ENCODE data around the gene TRPV3. TPM values are rescaled to one million over a fixed set of nuclear protein-coding genes. Genes with fewer than 3 reads are reported as not detected.
"Not testable (repeated sequence)": the region's sequence is repeated elsewhere in the genome, so short reads cannot be mapped to it uniquely, and the experiment has no call there.

Gene TRPV3
- total RNA-seq, 3 donors from 2014 or later = 7.7 to 17.8 (median 8.6) TPM

DNA sequence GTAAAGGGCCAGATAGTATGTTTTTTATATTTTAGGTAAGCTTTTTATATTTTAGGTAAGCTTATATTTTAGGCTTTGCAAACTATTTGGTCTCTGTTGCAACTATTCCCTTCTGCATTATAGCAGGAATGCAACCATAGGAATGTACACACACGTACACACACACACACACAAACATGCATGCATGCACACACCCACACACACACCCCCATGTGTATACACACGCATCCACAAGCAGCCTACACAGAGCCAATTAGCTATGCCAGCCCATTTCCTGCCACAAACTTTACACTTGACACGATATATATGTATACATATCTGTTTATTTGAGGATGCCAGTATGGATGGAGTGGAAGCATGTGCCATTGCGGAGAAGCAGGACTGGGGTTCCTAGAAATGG is 7.5 kb upstream of the TRPV3 start:
- H3K36me3 ChIP-seq (ENCODE audit: low read depth) = no peaks in the 10 kb centered on the region
- H3K9me3 ChIP-seq = no peaks in the 10 kb centered on the region
- no peak for ATAC-seq
- no peaks in the 10 kb centered on the region for H3K4me1 ChIP-seq (ENCODE audit: low read depth)
- TF ChIP-seq, protein P1, sequence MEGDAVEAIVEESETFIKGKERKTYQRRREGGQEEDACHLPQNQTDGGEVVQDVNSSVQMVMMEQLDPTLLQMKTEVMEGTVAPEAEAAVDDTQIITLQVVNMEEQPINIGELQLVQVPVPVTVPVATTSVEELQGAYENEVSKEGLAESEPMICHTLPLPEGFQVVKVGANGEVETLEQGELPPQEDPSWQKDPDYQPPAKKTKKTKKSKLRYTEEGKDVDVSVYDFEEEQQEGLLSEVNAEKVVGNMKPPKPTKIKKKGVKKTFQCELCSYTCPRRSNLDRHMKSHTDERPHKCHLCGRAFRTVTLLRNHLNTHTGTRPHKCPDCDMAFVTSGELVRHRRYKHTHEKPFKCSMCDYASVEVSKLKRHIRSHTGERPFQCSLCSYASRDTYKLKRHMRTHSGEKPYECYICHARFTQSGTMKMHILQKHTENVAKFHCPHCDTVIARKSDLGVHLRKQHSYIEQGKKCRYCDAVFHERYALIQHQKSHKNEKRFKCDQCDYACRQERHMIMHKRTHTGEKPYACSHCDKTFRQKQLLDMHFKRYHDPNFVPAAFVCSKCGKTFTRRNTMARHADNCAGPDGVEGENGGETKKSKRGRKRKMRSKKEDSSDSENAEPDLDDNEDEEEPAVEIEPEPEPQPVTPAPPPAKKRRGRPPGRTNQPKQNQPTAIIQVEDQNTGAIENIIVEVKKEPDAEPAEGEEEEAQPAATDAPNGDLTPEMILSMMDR (IDR thresholded peaks at IDR 0.05) = no peak
- H3K4me3 ChIP-seq = no peak overlapping the region
- DNase-seq = no peak
- intact Hi-C loops (cut with DNase I, micrococcal nuclease) = no loop called here

DNA sequence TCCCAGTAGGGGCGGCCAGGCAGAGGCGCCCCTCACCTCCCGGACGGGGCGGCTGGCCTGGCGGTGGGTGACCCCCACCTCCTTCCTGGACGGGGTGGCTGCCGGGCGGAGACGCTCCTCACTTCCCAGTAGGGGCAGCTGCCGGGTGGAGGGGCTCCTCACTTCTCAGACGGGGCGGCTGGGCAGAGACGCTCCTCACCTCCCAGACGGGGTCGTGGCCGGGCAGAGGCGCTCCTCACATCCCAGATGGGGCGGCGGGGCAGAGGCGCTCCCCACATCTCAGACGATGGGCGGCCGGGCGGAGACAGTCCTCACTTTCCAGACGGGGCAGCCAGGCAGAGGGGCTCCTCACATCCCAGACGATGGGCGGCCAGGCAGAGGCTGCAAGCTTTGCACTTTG is 6.6 kb upstream of the TRPV3 start:
- DNase-seq; H3K4me3 ChIP-seq; intact Hi-C loops (cut with DNase I, micrococcal nuclease); H3K9me3 ChIP-seq; ATAC-seq; H3K36me3 ChIP-seq (ENCODE audit: low read depth); H3K4me1 ChIP-seq (ENCODE audit: low read depth): not testable (repeated sequence)

DNA sequence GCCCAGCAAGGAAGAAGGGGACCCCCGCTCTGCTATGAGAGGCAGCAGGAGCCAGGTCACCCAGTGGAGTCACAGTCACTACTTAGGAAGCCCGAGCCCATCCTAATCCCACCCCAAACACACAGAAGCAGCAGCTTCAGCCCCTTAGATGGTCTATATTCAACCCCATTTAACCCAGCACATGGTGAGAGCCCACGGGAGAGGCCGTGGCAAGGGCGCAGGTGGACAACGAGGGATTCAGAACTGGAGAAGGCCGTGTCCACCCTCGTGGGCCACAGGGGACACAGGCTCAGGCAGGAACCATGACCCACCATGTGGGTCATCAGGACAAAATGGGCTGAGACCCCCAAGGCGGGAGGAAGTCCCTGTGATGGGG is 1.6 kb upstream of the TRPV3 start:
- Histone ChIP-seq H3K4me3 (no peak overlapping the region), H3K9me3 (no peaks in the 10 kb centered on the region), H3K36me3 (ENCODE audit: low read depth) (no peaks in the 10 kb centered on the region), H3K4me1 (ENCODE audit: low read depth) (peaks cover 18% of the 10 kb centered on the region)
- TF ChIP-seq, protein P1 (IDR thresholded peaks at IDR 0.05) = no peak
- no peak for DNase-seq
- intact Hi-C loops (cut with DNase I, micrococcal nuclease) = no loop called here
- no peak for ATAC-seq

DNA sequence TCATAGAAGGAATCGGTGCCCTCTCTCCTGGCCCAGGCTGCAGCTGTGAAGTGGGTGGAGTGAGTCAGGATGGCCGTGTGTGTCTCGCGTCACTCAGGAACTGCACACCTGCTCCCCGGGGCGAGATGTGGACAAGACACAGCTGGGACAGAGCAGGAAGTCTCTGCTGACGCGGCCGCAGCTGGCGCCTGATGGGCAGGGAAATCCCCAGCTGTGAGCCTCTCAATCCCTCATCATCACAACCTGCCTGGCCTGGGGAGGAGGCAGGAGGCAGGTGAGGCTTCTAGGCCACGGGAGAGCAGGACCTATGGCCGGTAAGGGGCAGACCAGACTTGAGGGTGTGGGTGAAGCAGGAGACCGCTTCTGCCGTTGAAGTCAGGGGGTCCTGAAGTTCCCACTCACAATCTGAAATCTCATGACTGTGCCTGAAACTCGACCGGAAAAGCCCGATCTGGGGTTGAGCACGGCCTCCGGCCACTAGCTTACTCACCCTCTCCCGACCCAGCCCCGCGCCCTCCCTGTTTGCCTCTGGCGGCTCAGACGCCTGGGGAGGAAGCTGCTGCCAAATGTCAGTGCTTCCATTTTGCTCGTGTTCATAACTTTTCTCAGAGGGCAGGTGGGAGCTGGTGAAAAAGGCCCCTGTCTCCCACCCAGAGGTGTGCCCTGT is 1.1 kb upstream of the TRPV3 start:
- Histone ChIP-seq H3K4me1 (ENCODE audit: low read depth) (peaks cover 18% of the 10 kb centered on the region), H3K9me3 (no peaks in the 10 kb centered on the region), H3K4me3 (no peak overlapping the region), H3K36me3 (ENCODE audit: low read depth) (no peaks in the 10 kb centered on the region)
- ATAC-seq = peak; percentile 82
- TF ChIP-seq, protein P1 (IDR thresholded peaks at IDR 0.05) = no peak
- DNase-seq = peak; percentile 74 to 85 (median 81)
- intact Hi-C loops (cut with DNase I, micrococcal nuclease) = no loop called here

DNA sequence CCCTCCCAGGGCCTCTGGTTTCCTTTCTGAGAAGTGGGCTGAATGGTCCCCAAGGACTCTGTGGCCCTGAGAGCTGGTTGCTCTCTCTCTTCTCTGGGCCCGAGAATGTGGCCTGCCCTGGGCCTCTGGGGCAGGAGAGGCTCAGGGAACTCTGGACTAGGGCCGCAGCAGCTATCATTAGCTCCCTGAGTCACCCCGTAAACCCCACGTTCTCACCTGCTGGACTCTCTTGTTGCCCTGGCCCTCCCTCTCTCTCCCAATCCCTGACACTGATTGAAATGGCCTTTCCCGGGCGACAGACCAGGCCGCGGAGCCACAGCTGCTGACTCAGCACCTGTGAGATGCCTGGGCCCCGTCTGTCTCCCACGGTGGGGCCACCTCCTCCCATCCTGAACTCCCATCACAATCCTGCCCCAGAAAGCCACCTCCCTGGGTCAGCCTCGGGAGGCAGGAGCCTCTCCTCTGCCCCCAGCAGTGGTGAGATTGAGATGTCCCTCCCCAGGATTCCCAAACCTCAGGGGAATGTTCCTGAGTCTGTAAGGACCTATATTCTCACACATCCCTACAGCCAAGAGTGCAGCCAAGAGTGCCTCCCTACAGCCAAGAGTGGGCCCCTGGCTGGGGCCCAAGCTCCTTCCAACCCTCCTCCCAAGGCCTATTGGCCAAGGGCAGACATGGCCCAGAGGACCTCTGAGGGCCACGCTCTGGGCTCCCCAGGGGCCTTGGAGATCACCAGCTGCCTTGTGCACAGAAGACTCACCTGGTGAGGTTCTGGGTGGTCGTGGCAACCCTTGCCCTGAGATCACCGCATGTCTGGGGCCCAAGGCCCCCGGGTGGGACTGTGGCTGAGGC is 470 bp downstream of the TRPV3 start:
- peak in 1 of 3 donors; percentile 40 for DNase-seq
- intact Hi-C loops (cut with DNase I, micrococcal nuclease) = no loop called here
- TF ChIP-seq, protein P1 (IDR thresholded peaks at IDR 0.05) = no peak

DNA sequence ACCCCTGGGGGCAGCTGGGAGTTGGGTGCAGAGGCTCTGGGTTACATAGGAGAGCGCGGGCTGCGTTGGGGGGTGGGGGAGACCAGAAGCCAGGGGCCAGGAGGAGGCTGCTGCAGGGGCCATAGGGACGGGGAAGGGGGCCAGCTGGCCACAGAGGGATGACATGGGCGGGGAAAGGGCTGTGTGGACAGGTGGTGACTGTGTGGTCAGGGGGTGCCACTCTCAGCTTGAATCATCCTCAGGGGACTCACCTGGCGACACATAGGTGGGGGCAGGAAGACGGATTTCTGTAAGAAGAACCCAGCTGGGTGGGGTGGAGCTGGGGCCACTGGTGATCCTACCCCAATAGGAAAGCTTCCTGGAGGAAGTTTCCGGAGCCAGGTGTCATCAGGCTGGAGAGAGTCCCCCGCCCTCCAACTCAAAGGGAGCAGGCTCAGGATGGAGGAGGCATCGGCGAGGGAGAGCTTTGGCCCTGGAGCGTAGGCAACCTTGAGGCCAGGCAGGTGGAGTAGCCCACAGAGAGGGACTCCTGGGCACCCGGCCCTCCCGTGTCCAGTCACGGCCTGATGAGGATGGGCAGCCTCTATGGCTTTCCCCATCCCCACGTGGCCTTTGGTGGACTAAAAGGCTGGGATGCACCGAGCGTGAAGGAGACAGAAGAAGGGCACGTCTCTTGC is 1.2 kb downstream of the TRPV3 start:
- peaks cover 21% of the 10 kb centered on the region for H3K4me1 ChIP-seq (ENCODE audit: low read depth)
- H3K4me3 ChIP-seq = no peak overlapping the region
- intact Hi-C loops (cut with DNase I, micrococcal nuclease) = no loop called here
- ATAC-seq = no peak
- H3K9me3 ChIP-seq = no peaks in the 10 kb centered on the region
- TF ChIP-seq, protein P1 (IDR thresholded peaks at IDR 0.05) = no peak
- H3K36me3 ChIP-seq (ENCODE audit: low read depth) = no peaks in the 10 kb centered on the region
- peak in 1 of 3 donors; percentile 31 for DNase-seq

More for the DNA sequence above, 470 bp downstream of the TRPV3 start:
- Histone ChIP-seq H3K36me3 (ENCODE audit: low read depth) (no peaks in the 10 kb centered on the region), H3K4me3 (no peak overlapping the region), H3K4me1 (ENCODE audit: low read depth) (peaks cover 18% of the 10 kb centered on the region), H3K9me3 (no peaks in the 10 kb centered on the region)
- peak; percentile 33 for ATAC-seq

Data from mucosa of descending colon (tissue), 3 donors.